Adrenal gland (tissue), 5 donors: Measurements from ENCODE around the gene AVL9.

Source experiments
- CTCF ChIP-seq, 6 experiments: fragments of 450-650 bp in 4 of 6; fragments of 200-600 bp in 2 of 6; sonication (generic) in 1 of 6; IDR thresholded peaks; 1 replicate in 5 of 6; 2 replicates in 1 of 6; pipeline versions ENCODE4 v1.5.1 to v1.8.0; 2016 to 2021; ENCODE audit warnings: antibody characterized with exemption in 6 of 6, mild to moderate bottlenecking in 2 of 6, moderate library complexity in 1 of 6
- POLR2A ChIP-seq, 2 donors: fragments of 450-650 bp; IDR thresholded peaks; one replicate each; pipeline ENCODE4 v1.6.1; 2017; ENCODE audit warnings: antibody characterized with exemption in 2 of 2, mild to moderate bottlenecking in 2 of 2, moderate library complexity in 1 of 2
- donor health status: DM: no; HTN: no; CAD: no.

DNA sequence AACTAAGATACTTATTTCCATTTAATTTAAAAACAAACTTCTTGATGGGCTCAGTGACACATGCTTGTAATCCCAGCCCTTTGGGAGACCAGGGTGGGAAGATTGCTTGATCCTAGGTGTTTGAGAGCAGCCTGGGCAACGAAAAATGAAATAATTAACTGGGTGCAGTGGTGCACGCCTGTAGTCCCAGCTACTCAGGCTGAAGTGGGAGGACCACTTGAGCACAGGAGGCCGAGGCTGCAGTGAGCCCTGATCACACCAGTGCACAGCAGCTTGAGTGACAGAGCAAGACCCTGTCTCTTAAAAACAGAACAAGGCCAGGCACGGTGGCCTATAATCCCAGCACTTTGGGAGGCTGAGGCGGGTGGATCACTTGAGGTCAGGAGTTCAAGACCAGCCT, 37.4 kb downstream of the AVL9 start:
- TF ChIP-seq CTCF (IDR thresholded peaks at IDR 0.05), result no peak
- no peak for TF ChIP-seq POLR2A (IDR thresholded peaks at IDR 0.05)
